Sigmoid colon (tissue), 4 donors: ENCODE data around the gene EML6.

Source experiments
- CTCF ChIP-seq, 4 experiments: fragments of 450-650 bp in 3 of 4; fragments of 200-600 bp in 1 of 4; IDR thresholded peaks; one replicate each; pipeline ENCODE4 v1.5.1; 2016 to 2019; ENCODE audit warnings: antibody characterized with exemption in 4 of 4, mild to moderate bottlenecking in 3 of 4, moderate library complexity in 2 of 4
- EP300 ChIP-seq, 4 donors: sonication (generic); formaldehyde crosslinking; IDR thresholded peaks; one replicate each; pipeline ENCODE4 v1.6.1; 2017; ENCODE audit warnings: antibody characterized with exemption in 4 of 4
- POLR2AphosphoS5 ChIP-seq, 4 donors: sonication (generic); formaldehyde crosslinking; IDR thresholded peaks; one replicate each; pipeline ENCODE4 v1.6.1; 2017; ENCODE audit warnings: antibody characterized with exemption in 4 of 4

DNA sequence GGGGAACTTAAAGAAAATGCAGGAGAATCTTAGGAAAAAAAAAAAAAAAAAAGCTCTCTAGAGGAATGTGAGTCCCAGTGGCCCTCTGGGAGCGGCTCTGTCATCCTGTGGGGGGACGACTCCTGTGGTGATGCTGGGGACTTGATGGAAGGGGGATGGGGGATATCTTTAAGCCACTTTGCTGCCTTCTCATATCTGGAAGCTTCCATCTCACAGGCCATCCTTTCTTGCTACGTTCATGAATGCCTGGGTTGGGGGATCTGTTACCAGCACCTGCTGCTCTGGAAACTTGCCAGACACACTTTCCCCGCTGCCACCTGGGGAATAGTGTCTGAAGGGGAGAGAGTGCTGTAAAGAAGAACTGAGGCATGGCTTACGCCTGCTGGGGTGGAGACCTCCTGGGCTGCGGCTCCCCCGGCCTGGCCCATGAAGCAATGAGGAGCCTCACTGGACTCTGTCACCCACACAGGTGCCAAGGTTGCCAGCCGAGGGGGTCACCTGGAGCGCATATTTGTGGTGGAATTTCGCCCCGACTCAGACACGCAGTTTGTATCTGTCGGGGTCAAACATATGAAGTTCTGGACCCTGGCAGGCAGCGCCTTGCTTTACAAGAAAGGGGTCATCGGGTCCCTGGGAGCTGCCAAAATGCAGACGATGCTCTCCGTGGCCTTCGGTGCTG is 234.0 kb downstream of the EML6 start:
- TF ChIP-seq CTCF (IDR thresholded peaks at IDR 0.05), result no peak
- no peak for TF ChIP-seq EP300 (IDR thresholded peaks at IDR 0.05)
- no peak for TF ChIP-seq POLR2AphosphoS5 (IDR thresholded peaks at IDR 0.05)
